ENCODE data around the gene CRYBA4.

The CRYBA4 gene

GRCh38 chr22:26665813-26666231 is 44.1 kb downstream of the CRYBA4 start:
- DNase-seq = no peak

GRCh38 chr22:26667140-26667539 is 45.4 kb downstream of the CRYBA4 start:
- DNase-seq = no peak

GRCh38 chr22:26669060-26669481 is 47.3 kb downstream of the CRYBA4 start:
- no peak for DNase-seq

GRCh38 chr22:26670459-26670858 is 48.7 kb downstream of the CRYBA4 start:
- no peak for DNase-seq

GRCh38 chr22:26671317-26672059 is 49.7 kb downstream of the CRYBA4 start:
- peak; percentile 60 for DNase-seq

GRCh38 chr22:26672060-26672471 is 50.3 kb downstream of the CRYBA4 start:
- peak; percentile 13 for DNase-seq

GRCh38 chr22:26672590-26673468 is 51.1 kb downstream of the CRYBA4 start:
- DNase-seq = peak; percentile 87

- peak; percentile 19 for DNase-seq
Measured at GRCh38 chr22:26673486-26673885, 51.7 kb downstream of the CRYBA4 start.

- DNase-seq = no peak
Measured at GRCh38 chr22:26674211-26675190, 52.7 kb downstream of the CRYBA4 start.

- no peak for DNase-seq
Measured at GRCh38 chr22:26675687-26676268, 54.0 kb downstream of the CRYBA4 start.

GRCh38 chr22:26677217-26677616 is 55.5 kb downstream of the CRYBA4 start:
- DNase-seq = no peak

GRCh38 chr22:26679003-26679629 is 57.4 kb downstream of the CRYBA4 start:
- DNase-seq = peak; percentile 54
